HepG2 (cell line): ENCODE measurements around the gene PLXNA4.

Experiments used
- ARHGAP35 ChIP-seq: sonication (generic); formaldehyde crosslinking; IDR thresholded peaks from 2 replicates; pipeline ENCODE4 v1.9.0; 2022; ENCODE audit warnings: mild to moderate bottlenecking, inconsistent platforms, moderate library complexity, missing genetic modification reagents, borderline replicate concordance
- POLR2A ChIP-seq, 2 experiments: IDR thresholded peaks; 2 replicates each; pipeline ENCODE4 v1.6.1; 2011; ENCODE audit warnings: low read depth in 2 of 2, low read length in 2 of 2, mild to moderate bottlenecking in 1 of 2, moderate library complexity in 1 of 2; ENCODE audit not compliant: insufficient read depth in 1 of 2
- ZBTB8A ChIP-seq: sonication (generic); formaldehyde crosslinking; IDR thresholded peaks from 2 replicates; pipeline ENCODE4 v1.4.0; 2020; ENCODE audit warnings: mild to moderate bottlenecking, low read depth, missing genetic modification reagents, borderline replicate concordance
- ZNF670 ChIP-seq: sonication (generic); formaldehyde crosslinking; IDR thresholded peaks from 2 replicates; pipeline ENCODE4 v1.8.0; 2022; ENCODE audit warnings: mild to moderate bottlenecking, missing genetic modification reagents, borderline replicate concordance
- ZNF841 ChIP-seq: sonication (generic); formaldehyde crosslinking; IDR thresholded peaks from 2 replicates; pipeline ENCODE4 v1.8.1; 2023; ENCODE audit warnings: missing genetic modification reagents, borderline replicate concordance

DNA sequence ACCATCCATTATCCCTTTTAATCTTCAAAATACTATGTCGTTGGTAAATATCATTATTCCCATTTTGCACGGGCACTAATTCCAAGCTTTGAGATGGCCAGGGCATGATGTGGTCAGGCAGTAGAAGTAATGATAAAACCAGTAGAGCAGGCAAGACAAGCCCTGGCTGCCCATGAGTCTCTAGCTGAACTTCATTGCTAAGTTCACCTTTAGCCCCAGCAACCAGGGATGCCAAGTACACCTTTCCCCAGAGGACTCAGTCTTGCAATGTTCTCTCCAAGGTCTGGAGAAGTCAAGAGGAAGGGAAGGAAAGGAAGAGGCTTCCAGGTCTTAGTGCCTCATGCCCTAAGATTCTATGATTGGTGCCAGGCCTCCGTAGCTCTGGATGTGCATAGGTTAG is 203.2 kb downstream of the PLXNA4 start:
- TF ChIP-seq POLR2A (IDR thresholded peaks at IDR 0.05; ENCODE audit: insufficient read depth in 1 of 2, low read depth in 2 of 2, low read length in 2 of 2): no peak
- no peak for TF ChIP-seq ZNF670
- TF ChIP-seq ZNF841 (CRISPR knock-in tag): no peak
- no peak for TF ChIP-seq ARHGAP35 (CRISPR knock-in tag)
- TF ChIP-seq ZBTB8A (CRISPR knock-in tag): no peak
